Right ventricle myocardium inferior (tissue), 1 donor: ENCODE data around the gene SPAG16. TPM values are rescaled to one million over a fixed set of nuclear protein-coding genes. Genes with fewer than 3 reads are reported as not detected.

ENCODE experiments used
- ATAC-seq: fragments of 200-7000 bp; cut with Tn5 transposase; one replicate; pipeline ENCODE4 v1.9.1; 2020; ENCODE audit warnings: mild to moderate bottlenecking, moderate library complexity
- DNase-seq: peaks from one replicate; pipeline ENCODE4 v3.0.0; 2021; ENCODE audit errors: missing footprints
- intact Hi-C: fragments of 100-400 bp; cut with DNase I; formaldehyde crosslinking; loops from one replicate; pipeline ENCODE4 v1.11.0; 2022
- total RNA-seq: library from RNA; stranded (reverse); fragmentation: NEBNext Ultra II Directional; extraction: Animal tissue kit (Norgen Biotek cat#: 25700); gene quantifications from one replicate; pipeline ENCODE4 v1.2.1, GENCODE V29; 2021
- donor health status: DM: no; HTN: yes; CAD: no; lungs with severe emphysema.

SPAG16 gene
- total RNA-seq, 1 donor from 2014 or later: 16.6 TPM

GRCh38 chr2:214156971-214157370, 872.7 kb downstream of the SPAG16 start:
- intact Hi-C loops: no loop called here
- no peak for ATAC-seq
- no peak for DNase-seq

GRCh38 chr2:214158851-214159250, 874.6 kb downstream of the SPAG16 start:
- ATAC-seq (no peak), DNase-seq (no peak)
- intact Hi-C loops: no loop called here

- ATAC-seq (no peak), DNase-seq (no peak)
- intact Hi-C loops: no loop called here
Observed at GRCh38 chr2:214169281-214169680, 885.0 kb downstream of the SPAG16 start.

- DNase-seq (no peak), ATAC-seq (no peak)
- intact Hi-C loops: no loop called here
Observed at GRCh38 chr2:214169736-214170135, 885.5 kb downstream of the SPAG16 start.

GRCh38 chr2:214174563-214174962, 890.3 kb downstream of the SPAG16 start:
- DNase-seq: no peak
- intact Hi-C loops: no loop called here

GRCh38 chr2:214180071-214180470, 895.8 kb downstream of the SPAG16 start:
- ATAC-seq (no peak), DNase-seq (no peak)
- intact Hi-C loops: no loop called here

More at GRCh38 chr2:214174563-214174962, 890.3 kb downstream of the SPAG16 start:
- ATAC-seq: no peak

- DNase-seq: no peak
- intact Hi-C loops: no loop called here
- no peak for ATAC-seq
Observed at GRCh38 chr2:214180686-214181085, 896.4 kb downstream of the SPAG16 start.

GRCh38 chr2:214184461-214184860, 900.2 kb downstream of the SPAG16 start:
- ATAC-seq: no peak
- intact Hi-C loops: no loop called here

GRCh38 chr2:214185546-214185945, 901.3 kb downstream of the SPAG16 start:
- DNase-seq: no peak
- no peak for ATAC-seq
- intact Hi-C loops: no loop called here

More at GRCh38 chr2:214184461-214184860, 900.2 kb downstream of the SPAG16 start:
- DNase-seq: no peak

- DNase-seq (no peak), ATAC-seq (no peak)
- intact Hi-C loops: no loop called here
Observed at GRCh38 chr2:214192711-214193110, 908.4 kb downstream of the SPAG16 start.

GRCh38 chr2:214193943-214194342, 909.7 kb downstream of the SPAG16 start:
- ATAC-seq (no peak), DNase-seq (no peak)
- intact Hi-C loops: no loop called here

- intact Hi-C loops: no loop called here
- no peak for ATAC-seq
- DNase-seq: no peak
Observed at GRCh38 chr2:214196260-214196659, 912.0 kb downstream of the SPAG16 start.

- DNase-seq: no peak
- intact Hi-C loops: no loop called here
Observed at GRCh38 chr2:214201892-214202291, 917.6 kb downstream of the SPAG16 start.

GRCh38 chr2:214203214-214203613, 919.0 kb downstream of the SPAG16 start:
- no peak for DNase-seq
- no peak for ATAC-seq
- intact Hi-C loops: no loop called here

More at GRCh38 chr2:214201892-214202291, 917.6 kb downstream of the SPAG16 start:
- ATAC-seq: no peak

- ATAC-seq: no peak
- no peak for DNase-seq
- intact Hi-C loops: no loop called here
Observed at GRCh38 chr2:214203744-214204289, 919.6 kb downstream of the SPAG16 start.

GRCh38 chr2:214215107-214215506, 930.8 kb downstream of the SPAG16 start:
- intact Hi-C loops: no loop called here
- no peak for DNase-seq
- ATAC-seq: no peak

GRCh38 chr2:214217136-214217535, 932.9 kb downstream of the SPAG16 start:
- ATAC-seq (no peak), DNase-seq (no peak)
- intact Hi-C loops: no loop called here

- ATAC-seq: no peak
Observed at GRCh38 chr2:214217599-214217998, 933.3 kb downstream of the SPAG16 start.

GRCh38 chr2:214220251-214220650, 936.0 kb downstream of the SPAG16 start:
- intact Hi-C loops: no loop called here
- DNase-seq (no peak), ATAC-seq (no peak)

More at GRCh38 chr2:214217599-214217998, 933.3 kb downstream of the SPAG16 start:
- intact Hi-C loops: no loop called here
- DNase-seq: no peak

GRCh38 chr2:214226061-214226460, 941.8 kb downstream of the SPAG16 start:
- intact Hi-C loops: no loop called here
- DNase-seq: no peak
- ATAC-seq: no peak

- no peak for DNase-seq
- intact Hi-C loops: no loop called here
- ATAC-seq: no peak
Observed at GRCh38 chr2:214232271-214232670, 948.0 kb downstream of the SPAG16 start.
